IPS-11a (cell line): ENCODE measurements around the gene PDE4D.
"Not testable (repeated sequence)": the region's sequence is repeated elsewhere in the genome, so short reads cannot be mapped to it uniquely, and the experiment has no call there.

Source experiments
- H3K4me3 ChIP-seq: one replicate; pipeline ENCODE4 v1.5.1; 2013; ENCODE audit warnings: low read depth, low read length, control low read depth

Gene PDE4D

GRCh38 chr5:59487068-59487686, 406.3 kb downstream of the PDE4D start:
- H3K4me3 ChIP-seq, result no peak overlapping the region

DNA sequence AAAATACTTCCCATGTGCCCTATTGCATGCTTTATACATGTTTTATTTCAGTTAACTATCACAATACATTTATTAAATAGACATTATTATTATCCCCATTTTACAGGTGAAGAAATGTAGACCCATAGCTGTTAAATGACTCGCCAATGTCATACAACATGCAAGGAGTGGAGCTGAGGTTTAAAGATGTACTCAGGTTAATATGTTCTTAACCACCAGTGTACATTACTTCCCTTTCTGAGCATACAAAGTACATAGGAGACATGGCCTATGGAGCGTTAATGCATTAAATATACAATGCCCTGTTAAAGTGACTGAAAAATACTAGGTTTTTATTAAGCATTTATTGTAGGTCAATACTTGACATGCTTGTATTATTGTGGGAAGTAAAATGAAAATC, 407.0 kb downstream of the PDE4D start:
- no peak overlapping the region for H3K4me3 ChIP-seq

DNA sequence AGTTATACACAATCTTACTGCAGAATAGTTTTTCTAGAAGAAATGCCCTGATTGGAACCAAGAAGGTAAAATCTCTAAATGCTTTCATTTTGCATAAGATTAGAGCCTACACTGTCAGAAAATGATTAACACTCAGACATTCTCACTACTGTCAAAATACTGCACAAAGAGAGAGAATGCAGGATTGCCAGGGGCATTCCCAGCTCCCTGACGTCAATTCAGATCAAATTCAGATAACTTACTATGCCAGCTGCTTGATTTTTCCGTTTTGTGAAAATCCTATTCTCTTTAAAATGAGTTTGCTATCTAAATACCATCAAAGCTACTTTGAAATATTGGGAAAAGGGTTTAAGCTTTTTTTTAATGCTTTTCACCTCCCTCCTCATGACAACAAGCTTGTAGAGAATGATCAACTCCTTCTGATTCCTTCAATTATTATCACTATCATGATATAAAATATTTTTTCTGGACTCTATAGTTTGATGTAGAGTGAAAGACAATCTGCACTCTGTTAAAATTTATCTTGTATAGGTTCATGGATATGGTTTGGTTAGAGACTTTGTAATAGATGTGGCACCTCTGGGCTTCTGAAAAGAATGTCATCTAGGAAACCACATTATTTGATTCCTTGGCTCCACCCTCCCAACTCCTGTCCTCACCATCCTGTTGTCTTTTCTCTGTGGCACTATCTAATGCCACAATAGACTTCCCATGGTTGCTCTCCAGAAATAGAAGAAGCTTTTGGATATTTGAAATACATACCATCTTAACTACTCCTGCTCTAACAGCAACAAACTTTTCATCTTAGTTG, 407.7 kb downstream of the PDE4D start:
- no peak overlapping the region for H3K4me3 ChIP-seq

GRCh38 chr5:59485107-59485506, 408.4 kb downstream of the PDE4D start:
- no peak overlapping the region for H3K4me3 ChIP-seq

DNA sequence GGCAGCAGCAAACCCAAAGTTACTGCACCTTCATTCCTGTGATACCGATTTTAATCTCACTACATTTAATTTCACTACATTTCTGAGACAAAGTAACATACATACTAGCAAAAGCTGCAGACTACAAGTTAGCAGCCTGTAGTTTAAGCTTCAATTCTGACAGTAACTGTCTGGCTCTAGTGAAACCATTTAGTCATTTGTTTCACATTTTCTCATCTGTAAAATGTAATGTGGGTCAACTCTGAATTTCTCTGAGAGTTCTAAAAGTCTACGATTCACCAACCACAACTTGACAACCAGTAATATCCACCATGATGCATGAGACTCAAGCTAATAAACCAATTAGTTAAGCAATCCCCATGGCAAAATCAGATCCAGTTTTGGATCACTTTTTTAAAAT, 408.9 kb downstream of the PDE4D start:
- no peak overlapping the region for H3K4me3 ChIP-seq

DNA sequence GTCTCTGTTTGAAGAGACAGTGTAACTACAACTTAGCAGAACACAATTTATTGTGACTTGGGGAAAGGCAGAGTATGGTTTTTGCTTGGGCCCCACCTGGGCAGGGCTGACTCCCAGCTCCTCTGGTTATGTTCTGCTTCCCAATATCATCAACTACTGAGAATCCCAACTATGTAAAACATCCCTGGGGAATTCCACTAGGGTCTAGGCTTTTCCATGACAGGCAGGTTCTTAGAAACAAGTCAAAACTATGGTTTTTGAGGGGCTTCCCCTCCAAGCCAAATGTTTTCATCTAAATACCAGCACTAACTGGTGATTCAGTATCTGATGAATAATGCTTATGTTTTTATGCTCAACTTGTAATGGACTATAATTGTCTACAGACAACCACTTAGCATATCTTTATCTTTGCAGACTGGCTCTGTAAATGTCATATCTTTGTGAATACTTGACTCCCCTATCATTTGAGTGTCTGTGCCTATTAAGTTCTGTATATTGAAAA, 409.5 kb downstream of the PDE4D start:
- H3K4me3 ChIP-seq, result no peak overlapping the region

DNA sequence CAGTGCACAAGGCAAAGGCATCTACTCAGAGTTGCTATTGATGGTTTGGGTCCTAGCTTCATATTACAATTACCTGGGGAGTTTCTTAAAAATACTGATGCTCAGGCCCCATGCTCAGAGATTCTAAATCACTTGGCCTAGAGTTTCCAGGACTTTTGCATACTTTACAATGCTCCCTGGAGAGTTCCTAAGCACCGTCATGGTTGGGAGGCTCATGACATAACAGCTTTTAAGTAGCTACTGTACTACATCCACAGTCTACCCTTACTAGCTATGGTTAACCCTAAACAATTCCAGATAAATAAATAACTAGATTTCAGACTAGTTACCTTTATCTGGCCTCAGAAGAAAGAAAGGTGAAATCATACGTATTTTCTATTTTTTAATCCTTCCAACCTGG, 414.4 kb downstream of the PDE4D start:
- no peak overlapping the region for H3K4me3 ChIP-seq

DNA sequence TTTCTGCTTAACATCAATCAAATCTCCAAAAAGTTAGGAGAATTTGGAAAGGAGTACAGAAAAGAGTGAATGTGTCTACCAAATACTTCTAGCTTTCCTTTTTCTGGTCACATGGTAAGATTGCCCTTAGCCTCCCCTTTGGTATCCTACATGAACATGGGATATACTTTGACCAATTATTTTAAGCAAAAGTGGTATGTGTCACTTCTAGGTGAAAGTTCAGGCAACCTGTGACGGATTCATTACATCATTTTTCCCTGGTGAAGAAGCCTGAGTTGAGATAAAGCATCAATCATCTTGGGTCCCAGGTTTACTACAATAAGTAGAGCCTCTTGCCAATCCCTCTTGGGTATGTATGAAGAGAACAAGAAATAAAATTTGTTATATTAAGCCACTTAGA, 419.2 kb downstream of the PDE4D start:
- H3K4me3 ChIP-seq, result no peak overlapping the region

GRCh38 chr5:59473611-59474010, 419.9 kb downstream of the PDE4D start:
- H3K4me3 ChIP-seq, result no peak overlapping the region

DNA sequence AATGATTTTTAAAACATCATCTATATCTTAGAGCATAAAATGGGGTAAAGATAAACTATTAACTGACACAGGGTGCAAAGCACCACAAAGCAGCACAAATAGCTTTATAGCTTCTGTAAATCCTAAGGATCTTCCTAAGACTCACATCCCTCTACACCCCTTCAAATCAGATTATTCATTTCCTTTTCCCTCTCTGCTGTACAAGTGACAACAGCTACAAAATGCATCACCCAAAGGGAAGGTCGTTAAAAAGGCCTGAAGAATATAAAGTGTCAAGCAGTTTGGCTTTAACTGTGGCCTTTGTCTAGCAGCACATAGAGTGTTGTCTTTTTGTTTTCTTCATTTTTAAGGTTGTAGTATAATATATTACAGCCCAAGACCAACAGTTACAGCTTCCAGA, 422.1 kb downstream of the PDE4D start:
- H3K4me3 ChIP-seq, result no peak overlapping the region

DNA sequence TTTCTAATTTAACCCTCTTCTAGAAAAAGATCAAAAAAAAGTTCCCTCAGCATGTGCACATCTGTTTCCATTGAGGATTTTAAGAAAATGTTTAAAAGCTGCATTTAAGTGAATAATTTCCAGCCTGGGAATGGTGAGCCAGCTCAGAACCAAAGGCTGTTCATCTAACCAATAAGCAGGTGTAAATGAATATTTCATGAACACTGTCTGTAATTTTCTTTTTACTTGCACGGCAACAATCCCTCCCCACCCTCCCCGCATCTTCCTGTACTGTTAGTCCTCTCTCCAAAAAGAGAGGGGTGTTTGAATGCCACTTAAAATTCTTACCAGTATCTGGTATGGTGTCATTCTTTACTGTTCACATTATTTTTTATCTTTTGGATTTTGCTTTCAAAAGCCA, 425.6 kb downstream of the PDE4D start:
- H3K4me3 ChIP-seq, result no peak overlapping the region

DNA sequence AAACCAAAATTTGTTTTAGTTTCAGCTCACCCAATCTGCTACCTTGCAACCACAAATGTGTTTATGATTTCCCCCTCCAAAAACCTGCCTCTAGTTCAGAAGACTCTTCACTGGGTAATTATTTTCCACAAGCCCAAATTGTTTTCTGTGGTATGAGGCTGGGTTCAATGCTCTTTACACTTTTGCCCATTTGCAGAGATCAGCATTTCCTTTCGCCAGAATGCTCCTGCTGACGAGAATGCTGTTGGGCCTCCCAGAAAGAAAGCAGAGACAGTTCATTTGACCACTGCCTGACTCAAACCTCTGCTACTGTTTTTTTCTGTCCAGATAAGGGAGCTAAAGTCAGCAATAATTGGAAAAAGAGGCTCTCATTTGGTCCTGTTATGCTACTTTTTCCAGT, 427.3 kb downstream of the PDE4D start:
- no peak overlapping the region for H3K4me3 ChIP-seq

DNA sequence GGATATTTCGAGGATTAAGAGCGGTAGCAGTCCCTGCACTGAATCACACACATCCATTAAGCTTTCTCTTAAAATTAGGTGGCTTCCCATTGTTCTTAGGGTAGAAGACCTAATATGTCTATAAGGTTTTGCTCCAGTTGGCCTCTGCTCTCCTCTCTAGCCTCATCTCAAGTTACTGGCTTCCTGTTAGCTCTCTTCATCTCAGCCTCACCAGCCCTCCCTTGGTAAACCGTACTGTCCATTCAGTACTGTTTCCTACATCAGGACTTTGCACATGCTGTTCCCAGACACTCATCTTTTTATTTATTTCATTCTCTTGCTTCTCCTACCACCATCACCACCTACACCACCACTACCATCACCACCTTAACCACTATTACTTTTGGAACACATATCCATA, 428.6 kb downstream of the PDE4D start:
- no peak overlapping the region for H3K4me3 ChIP-seq

- H3K4me3 ChIP-seq, result not testable (repeated sequence)
These were observed 429.8 kb downstream of the PDE4D start for GRCh38 chr5:59463618-59464166.

DNA sequence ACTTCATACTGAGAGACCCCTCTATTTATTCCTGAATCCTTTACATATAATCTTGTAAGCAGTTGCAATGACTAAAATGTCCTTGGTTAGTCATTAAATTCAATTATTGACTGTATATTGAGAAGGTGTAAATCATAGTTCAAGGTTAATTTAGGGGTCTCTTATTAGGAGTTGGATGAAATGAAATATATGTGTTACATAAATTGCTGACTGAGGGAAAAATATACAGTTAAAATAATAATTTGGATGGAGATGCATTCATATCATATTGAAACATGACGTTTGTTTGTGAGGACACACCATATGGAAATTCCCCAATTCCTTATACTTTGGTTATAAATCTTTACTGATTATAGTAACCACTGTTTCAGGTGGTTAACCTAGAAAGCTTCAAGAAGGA, 430.6 kb downstream of the PDE4D start:
- H3K4me3 ChIP-seq, result no peak overlapping the region

DNA sequence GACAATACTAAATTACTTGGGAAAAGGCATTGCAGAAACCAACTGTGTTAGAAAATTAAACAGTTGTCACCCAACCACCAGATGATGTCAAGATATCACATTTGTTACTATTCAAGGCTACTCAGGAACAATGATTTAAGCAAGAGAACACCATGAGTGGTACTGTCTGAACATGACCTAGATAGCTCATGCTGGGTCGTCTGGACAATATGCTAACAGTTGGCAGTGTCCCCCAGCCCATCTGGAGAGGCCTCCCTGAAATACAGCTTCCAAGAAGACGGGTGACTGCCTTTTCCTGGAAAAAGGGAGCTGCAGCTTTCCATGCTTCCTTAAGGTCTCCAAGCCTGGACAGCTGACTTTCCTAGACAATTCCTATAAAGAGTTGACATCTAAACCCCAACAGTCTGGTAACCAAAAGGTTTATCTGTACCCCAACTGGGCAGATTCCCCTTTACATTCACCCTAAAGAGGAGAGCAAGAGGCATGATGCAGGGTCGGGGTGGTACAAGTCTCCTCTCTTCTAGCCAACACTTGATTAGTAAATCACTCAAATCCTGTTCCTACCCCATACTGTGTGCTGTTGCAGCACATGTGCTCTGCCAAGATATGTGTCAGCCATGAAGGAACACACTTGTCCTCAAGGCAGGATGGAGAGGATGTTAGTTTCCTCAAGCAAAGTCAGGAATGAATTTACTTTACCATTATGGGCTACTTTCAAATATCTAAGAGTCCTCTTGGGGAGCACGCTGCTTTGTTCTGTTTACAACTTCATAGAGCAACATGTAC, 433.0 kb downstream of the PDE4D start:
- H3K4me3 ChIP-seq, result no peak overlapping the region

DNA sequence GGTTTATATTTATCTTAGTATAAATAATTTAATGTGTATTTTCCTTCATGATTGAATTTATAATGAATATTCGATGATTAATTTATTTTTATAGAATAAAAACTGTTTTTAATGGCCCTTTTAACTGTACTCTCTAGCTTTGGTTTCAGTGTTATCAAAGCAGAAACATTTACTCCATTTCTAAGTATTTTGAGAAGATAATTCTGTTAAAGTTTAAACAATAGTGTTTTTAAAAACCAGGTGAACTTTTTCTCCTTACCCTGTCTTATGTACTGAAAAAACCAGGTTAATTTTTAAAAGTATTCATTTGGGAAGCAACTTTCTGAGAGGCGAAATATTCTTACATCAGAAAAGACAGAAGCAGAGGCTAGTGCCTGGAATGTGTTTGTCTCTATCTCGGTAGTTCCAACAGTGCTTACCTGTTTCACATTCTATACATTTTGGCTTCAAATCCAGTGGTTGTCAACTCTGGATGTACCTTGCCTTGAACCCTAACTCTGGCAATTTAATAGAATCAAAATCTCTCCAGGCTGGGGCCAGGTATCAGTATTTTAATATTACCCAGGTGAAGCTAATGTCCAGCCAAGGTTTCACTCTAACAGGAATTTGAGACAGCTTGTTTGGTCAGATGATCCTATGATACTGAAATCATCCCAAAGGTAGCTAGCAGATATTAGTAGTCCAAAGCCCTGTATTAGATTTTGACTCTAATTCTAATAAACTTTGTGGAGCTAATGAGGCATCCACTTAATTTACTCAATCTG, 434.4 kb downstream of the PDE4D start:
- H3K4me3 ChIP-seq, result no peak overlapping the region

- H3K4me3 ChIP-seq, result no peak overlapping the region
These were observed 435.2 kb downstream of the PDE4D start for GRCh38 chr5:59458321-59458720.

DNA sequence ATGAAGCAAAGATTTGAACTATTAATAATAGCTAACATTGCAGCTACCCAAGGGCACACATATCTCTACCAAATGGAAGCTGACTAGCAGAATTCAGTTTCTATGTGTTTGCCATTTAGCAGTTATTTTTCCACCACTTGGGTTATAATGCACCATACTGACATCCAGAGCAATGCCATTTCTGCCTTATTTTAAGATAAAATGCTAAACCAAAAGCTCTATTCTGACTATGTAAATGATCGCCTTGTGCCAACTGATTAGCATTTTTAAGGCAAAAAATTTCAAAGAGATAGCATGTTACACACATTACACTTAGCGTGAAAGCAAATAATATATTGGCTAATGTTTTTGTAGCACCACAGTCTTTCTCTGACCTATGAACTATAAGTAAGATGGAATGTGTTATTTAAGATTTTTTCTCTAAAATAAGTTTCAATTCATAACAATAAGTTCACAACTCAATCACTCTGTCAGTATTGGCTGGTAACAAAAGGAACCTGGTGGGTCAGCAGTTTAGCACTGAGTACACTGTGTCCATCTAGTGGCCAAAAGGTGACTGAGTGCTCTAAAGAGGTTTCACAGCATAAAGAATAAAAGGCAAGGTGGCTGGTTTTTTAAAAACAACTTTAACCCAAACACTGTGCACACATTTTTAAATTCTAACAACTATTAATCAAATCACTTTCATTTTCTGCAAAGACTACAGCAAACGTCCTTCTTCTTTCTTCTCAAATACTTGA, 443.5 kb downstream of the PDE4D start:
- H3K4me3 ChIP-seq, result no peak overlapping the region

DNA sequence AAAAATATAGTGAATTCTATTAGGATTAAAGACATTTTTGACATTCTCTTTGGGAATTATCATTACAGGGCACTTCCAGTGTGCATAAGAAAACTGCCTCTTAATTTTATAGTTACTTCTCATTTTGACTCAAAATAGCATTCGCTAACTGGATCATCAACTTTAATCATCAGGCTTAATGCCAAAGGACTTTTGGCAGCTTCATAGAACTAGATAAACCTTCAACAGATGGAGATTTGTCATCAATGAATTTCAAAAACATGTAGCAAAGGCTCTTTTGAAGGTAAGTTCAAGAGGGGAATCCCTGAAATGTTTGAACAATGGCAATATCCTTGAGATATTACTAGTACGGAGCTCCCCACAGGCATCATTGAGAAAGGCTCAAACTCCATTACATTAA, 447.2 kb downstream of the PDE4D start:
- H3K4me3 ChIP-seq, result no peak overlapping the region
